K562 (cell line): ENCODE measurements around the gene HHIPL1. TPM values are rescaled to one million over a fixed set of nuclear protein-coding genes. Genes with fewer than 3 reads are reported as not detected.

Experiments used
- ATAC-seq: fragments of 200-7000 bp; cut with Tn5 transposase; 3 replicates; pipeline ENCODE4 v1.9.1; 2020; ENCODE audit warnings: moderate library complexity
- BruUV-seq: library from RNA; stranded (reverse); fragments of 400-500 nt; replicated peaks from 2 replicates; lab custom pipeline; 2021; lab: Mats Ljungman, UMichigan
- CTCF ChIA-PET: fragments of 300-600 bp; formaldehyde crosslinking; extraction: SDS; loops from one replicate; lab custom pipeline; 2021; ENCODE audit warnings: low intra/inter-chr PET ratio; lab: Yijun Ruan, JAX
- POLR2A ChIA-PET: fragments of 300-600, 350-650 bp; sonication (Branson Sonifier 250); formaldehyde crosslinking; extraction: SDS; loops from one replicate; lab custom pipeline; 2021; ENCODE audit warnings: antibody characterized with exemption, inconsistent platforms; lab: Yijun Ruan, JAX
- DNase-seq, 4 experiments: peaks; one replicate each; pipeline versions ENCODE4 v3.0.0 to v3.0.0-alpha.2; 2011 to 2018; ENCODE audit warnings: low spot score in 3 of 4, mixed read lengths in 3 of 4; ENCODE audit errors: extremely low read depth in 1 of 4
- FAIRE-seq: peaks from 2 replicates; lab custom pipeline; 2011; peaks lifted over from hg19 to GRCh38; lab: Jason Lieb, UNC
- H2AFZ ChIP-seq: 2 replicates; pipeline ENCODE4 v1.6.0; 2011; ENCODE audit warnings: low read depth, low read length, control low read depth, inconsistent platforms
- H3K27ac ChIP-seq: fragments of 200-600 bp; 3 replicates; pipeline ENCODE4 v1.8.0; 2011; ENCODE audit warnings: low read depth, mild to moderate bottlenecking, control low read depth, inconsistent platforms, low read length, moderate library complexity, mixed read lengths; ENCODE audit errors: extremely low read depth
- H3K27me3 ChIP-seq, 2 experiments: fragments of 300-600 bp in 1 of 2; 2 replicates in 1 of 2; 3 replicates in 1 of 2; pipeline versions ENCODE4 v1.6.0 to v1.8.0; 2011; ENCODE audit warnings: inconsistent platforms in 2 of 2, low read length in 2 of 2, mild to moderate bottlenecking in 1 of 2, mixed read lengths in 1 of 2, moderate library complexity in 1 of 2; ENCODE audit not compliant: control insufficient read depth in 2 of 2, insufficient read depth in 2 of 2
- H3K36me3 ChIP-seq: fragments of 300-600 bp; 3 replicates; pipeline ENCODE4 v1.8.0; 2011; ENCODE audit warnings: mild to moderate bottlenecking, low read length, inconsistent platforms; ENCODE audit not compliant: control insufficient read depth, insufficient read depth
- H3K4me1 ChIP-seq, 2 experiments: fragments of 200-600 bp in 1 of 2; replicated peaks in 1 of 2; 2 replicates in 1 of 2; 3 replicates in 1 of 2; pipeline versions ENCODE4 v1.5.1 to v1.8.0; 2011; ENCODE audit warnings: inconsistent platforms in 2 of 2, low read length in 2 of 2, mild to moderate bottlenecking in 1 of 2, mixed read lengths in 1 of 2, moderate library complexity in 1 of 2; ENCODE audit not compliant: control insufficient read depth in 2 of 2, insufficient read depth in 2 of 2
- H3K4me2 ChIP-seq: 2 replicates; pipeline ENCODE4 v1.6.1; 2011; ENCODE audit warnings: low read length, control low read depth, inconsistent platforms, mixed read lengths; ENCODE audit not compliant: insufficient read depth
- H3K4me3 ChIP-seq: fragments of 200-600 bp; sonication (generic), shearing (Covaris generic); 2 replicates; pipeline ENCODE4 v1.5.1; 2016; ENCODE audit warnings: control low read depth, inconsistent platforms
- H3K79me2 ChIP-seq: fragments of 200-600 bp; 3 replicates; pipeline ENCODE4 v1.8.0; 2011; ENCODE audit warnings: low read length, inconsistent platforms; ENCODE audit not compliant: control insufficient read depth, insufficient read depth
- H3K9ac ChIP-seq, 2 experiments: 2 replicates each; pipeline versions ENCODE4 v1.6.0 to v1.6.1; 2011; ENCODE audit warnings: low read depth in 2 of 2, low read length in 2 of 2, control low read depth in 1 of 2, inconsistent platforms in 1 of 2, mild to moderate bottlenecking in 1 of 2, mixed read lengths in 1 of 2; ENCODE audit not compliant: insufficient read depth in 1 of 2
- H3K9me1 ChIP-seq: one replicate; pipeline ENCODE4 v1.6.0; 2011; ENCODE audit warnings: inconsistent platforms, mild to moderate bottlenecking, low read length, moderate library complexity; ENCODE audit not compliant: control insufficient read depth, insufficient read depth
- H3K9me3 ChIP-seq: replicated peaks from 2 replicates; pipeline ENCODE4 v1.5.1; 2011; ENCODE audit warnings: low read depth, low read length, inconsistent platforms; ENCODE audit not compliant: control insufficient read depth, insufficient read depth
- H4K20me1 ChIP-seq: replicated peaks from 2 replicates; pipeline ENCODE4 v1.6.1; 2011; ENCODE audit warnings: low read length, inconsistent platforms, mixed read lengths; ENCODE audit not compliant: control insufficient read depth, insufficient read depth
- CHD1 ChIP-seq: fragments of 200-600 bp; sonication (generic); IDR thresholded peaks from one replicate; pipeline ENCODE4 v1.6.1; 2012; ENCODE audit warnings: mild to moderate bottlenecking, moderate library complexity, low read length, inconsistent platforms
- CREBBP ChIP-seq: IDR thresholded peaks from one replicate; pipeline ENCODE4 v1.6.1; 2012; ENCODE audit warnings: low read depth, mild to moderate bottlenecking, control low read depth, inconsistent platforms, low read length
- DNMT1 ChIP-seq: fragments of 450-650 bp; IDR thresholded peaks from 2 replicates; pipeline ENCODE4 v1.6.1; 2016; ENCODE audit warnings: antibody characterized with exemption, mild to moderate bottlenecking
- HSF4 ChIP-seq: fragments of 250-450 bp; sonication (Bioruptor Pico); IDR thresholded peaks from 2 replicates; pipeline ENCODE4 v2.1.2; 2022; ENCODE audit warnings: mild to moderate bottlenecking, moderate library complexity, borderline replicate concordance
- JUND ChIP-seq, 2 experiments: IDR thresholded peaks; 2 replicates in 1 of 2; 3 replicates in 1 of 2; pipeline ENCODE4 v1.6.1; 2011; ENCODE audit warnings: borderline replicate concordance in 2 of 2, low read depth in 2 of 2, low read length in 2 of 2, improper control_type of control experiment in 1 of 2, missing biosample characterization in 1 of 2, missing genetic modification characterization in 1 of 2, missing genetic modification reagents in 1 of 2
- KDM1A ChIP-seq, 2 experiments: fragments of 450-650 bp; IDR thresholded peaks; 2 replicates each; pipeline ENCODE4 v1.6.1; 2016; ENCODE audit warnings: mild to moderate bottlenecking in 2 of 2
- NCOR1 ChIP-seq: fragments of 450-650 bp; IDR thresholded peaks from 2 replicates; pipeline ENCODE4 v1.6.1; 2016; ENCODE audit warnings: mild to moderate bottlenecking, moderate library complexity
- NFATC3 ChIP-seq: fragments of 450-650 bp; IDR thresholded peaks from 2 replicates; pipeline ENCODE4 v1.6.1; 2017; ENCODE audit warnings: mild to moderate bottlenecking
- NR2C1 ChIP-seq, 2 experiments: fragments of 450-650 bp; IDR thresholded peaks; 2 replicates each; pipeline ENCODE4 v1.6.1; 2017; ENCODE audit warnings: mild to moderate bottlenecking in 2 of 2, antibody characterized with exemption in 1 of 2, inconsistent platforms in 1 of 2, missing compliant biosample characterization in 1 of 2, missing genetic modification characterization in 1 of 2
- PHB ChIP-seq: fragments of 250-450 bp; sonication (Bioruptor Pico); IDR thresholded peaks from 2 replicates; pipeline ENCODE4 v1.5.0; 2021
- PKNOX1 ChIP-seq: fragments of 450-650 bp; IDR thresholded peaks from 2 replicates; pipeline ENCODE4 v1.6.1; 2016
- PPARD ChIP-seq: fragments of 250-450 bp; sonication (Bioruptor Pico); IDR thresholded peaks from 2 replicates; pipeline ENCODE4 v1.8.0; 2022; ENCODE audit warnings: inconsistent platforms, mild to moderate bottlenecking, moderate library complexity
- RHOXF2B ChIP-seq: fragments of 250-450 bp; sonication (Bioruptor Pico); conservative IDR thresholded peaks from 2 replicates; pipeline ENCODE4 v1.5.1; 2021
- SRSF3 ChIP-seq: fragments of 200-400 bp; formaldehyde crosslinking; IDR thresholded peaks from 2 replicates; pipeline ENCODE4 v1.6.1; 2016; ENCODE audit warnings: mild to moderate bottlenecking, low read length, moderate library complexity; ENCODE audit not compliant: insufficient read depth
- TCF15 ChIP-seq: fragments of 250-450 bp; sonication (Bioruptor Pico); IDR thresholded peaks from 2 replicates; pipeline ENCODE4 v1.8.0; 2022; ENCODE audit warnings: moderate library complexity, mild to moderate bottlenecking, inconsistent platforms
- TRIM24 ChIP-seq, 2 experiments: fragments of 450-650 bp; IDR thresholded peaks; 2 replicates each; pipeline ENCODE4 v1.6.1; 2016
- ZFX ChIP-seq: sonication (generic); formaldehyde crosslinking; IDR thresholded peaks from 2 replicates; pipeline ENCODE4 v1.8.0; 2022; ENCODE audit warnings: mild to moderate bottlenecking, missing genetic modification reagents, moderate library complexity
- ZNF24 ChIP-seq: fragments of 450-650 bp; IDR thresholded peaks from 2 replicates; pipeline ENCODE4 v1.6.1; 2016
- ZNF512 ChIP-seq: IDR thresholded peaks from 2 replicates; pipeline ENCODE4 v1.6.1; 2016; ENCODE audit warnings: missing genetic modification characterization, missing compliant biosample characterization
- WGBS: fragments of 100-300 bp; shearing (Covaris generic); methylation state at CpG from one replicate; pipeline ENCODE4 v1.1.6; 2016; ENCODE audit warnings: low coverage, mixed read lengths; ENCODE audit not compliant: insufficient coverage; ENCODE audit errors: missing lambda C conversion rate; 5-methylcytosine and 5-hydroxymethylcytosine counted together
- in situ Hi-C: fragments of 300-500 bp; cut with MboI; formaldehyde crosslinking; loops from 4 replicates; pipeline ENCODE4 v1.15.0; 2018; ENCODE audit warnings: inconsistent platforms, mixed read lengths
- intact Hi-C: fragments of 100-400 bp; cut with micrococcal nuclease; formaldehyde crosslinking; loops from 2 replicates; pipeline ENCODE4 v1.14.2; 2022
- polyA plus RNA-seq, 8 experiments: library from polyadenylated mRNA; depleted of rRNA in 4 of 8; stranded (reverse) in 5 of 8; unstranded in 3 of 8; fragments of >200 nt; fragmentation: Nextera tagmentation in 2 of 8; fragmentation: Illumina TruSeq in 1 of 8; extraction: Ambion mirVana in 2 of 8; extraction: Trizol in 1 of 8; gene quantifications; 2 replicates each; pipeline versions ENCODE4 v1.2.1 to v1.2.3, GENCODE V29; 2011 to 2014; ENCODE audit warnings: inconsistent platforms in 1 of 8, missing spikeins in 1 of 8
- total RNA-seq, 7 experiments: library from RNA; depleted of rRNA in 6 of 7; stranded (reverse); fragments of >200 nt in 6 of 7; fragmentation: Illumina TruSeq in 2 of 7; extraction: Trizol in 2 of 7; gene quantifications; 2 replicates each; pipeline versions ENCODE4 v1.2.1 to v1.2.3, GENCODE V29; 2011 to 2021; ENCODE audit warnings: low replicate concordance in 1 of 7
- TF ChIP-seq, protein P1 (sequence below): fragments of 450-650 bp; formaldehyde crosslinking; IDR thresholded peaks from 2 replicates; pipeline ENCODE4 v1.4.0; 2022; ENCODE audit warnings: missing genetic modification characterization

The HHIPL1 gene
- total and polyA plus RNA-seq, 9 of the 15 experiments (the other 6 are each of a cell fraction or from before 2014, with no cell fraction given): not detected

DNA sequence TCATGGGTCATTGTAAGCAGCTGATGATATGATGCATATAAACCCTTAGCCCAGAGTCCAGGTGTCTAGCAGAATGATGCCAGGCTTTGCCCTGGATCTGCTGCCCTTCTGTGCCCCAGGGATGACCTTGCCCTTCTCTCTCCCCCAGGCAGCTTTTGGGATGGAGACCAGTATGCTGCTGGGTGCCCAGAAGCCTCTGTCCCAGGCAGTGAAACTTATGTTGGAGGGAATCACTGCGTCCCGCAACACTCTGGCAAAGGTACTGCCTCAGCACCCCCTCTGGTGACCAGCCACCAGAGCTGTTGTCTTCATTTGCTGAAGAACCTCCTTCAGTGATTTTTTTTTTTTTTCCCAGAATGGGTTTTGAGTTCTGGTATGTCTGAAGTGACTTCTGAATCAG, 62.5 kb downstream of the HHIPL1 start (continued):
- TF ChIP-seq CHD1 (no peak), ZNF512 (tag) (no peak), NR2C1 (IDR thresholded peaks at IDR 0.05) (no peak), NR2C1 (tag; IDR thresholded peaks at IDR 0.05) (no peak), DNMT1 (no peak), KDM1A (IDR thresholded peaks at IDR 0.05) (no peak), NFATC3 (no peak)

- 0% methylated on average over 3 of the region's 9 CpGs for WGBS
Observed at GRCh38 chr14:99707921-99708320, 63.0 kb downstream of the HHIPL1 start.

More at GRCh38 chr14:99707921-99708320, 63.0 kb downstream of the HHIPL1 start:
- BruUV-seq: no TSS peak
- ATAC-seq (no peak), FAIRE-seq (no peak)
- H4K20me1 ChIP-seq: no peaks in the 10 kb centered on the region
- in situ Hi-C loops: no loop called here
- H3K9ac ChIP-seq: no peak overlapping the region
- no peaks in the 10 kb centered on the region for H3K36me3 ChIP-seq
- TF ChIP-seq ZFX (no peak), TCF15 (CRISPR knock-in tag) (no peak), CREBBP (no peak), SRSF3 (no peak), HSF4 (no peak), PHB (CRISPR knock-in tag) (no peak), PPARD (CRISPR knock-in tag) (no peak), NCOR1 (no peak), ZNF24 (no peak), TRIM24 (IDR thresholded peaks at IDR 0.05) (no peak), RHOXF2B (CRISPR knock-in tag) (no peak), JUND (IDR thresholded peaks at IDR 0.05; ENCODE audit: borderline replicate concordance, low read depth, low read length) (no peak), JUND (tag; IDR thresholded peaks at IDR 0.05; ENCODE audit: borderline replicate concordance, low read depth, low read length) (no peak), PKNOX1 (no peak)
- TF ChIP-seq, protein P1, sequence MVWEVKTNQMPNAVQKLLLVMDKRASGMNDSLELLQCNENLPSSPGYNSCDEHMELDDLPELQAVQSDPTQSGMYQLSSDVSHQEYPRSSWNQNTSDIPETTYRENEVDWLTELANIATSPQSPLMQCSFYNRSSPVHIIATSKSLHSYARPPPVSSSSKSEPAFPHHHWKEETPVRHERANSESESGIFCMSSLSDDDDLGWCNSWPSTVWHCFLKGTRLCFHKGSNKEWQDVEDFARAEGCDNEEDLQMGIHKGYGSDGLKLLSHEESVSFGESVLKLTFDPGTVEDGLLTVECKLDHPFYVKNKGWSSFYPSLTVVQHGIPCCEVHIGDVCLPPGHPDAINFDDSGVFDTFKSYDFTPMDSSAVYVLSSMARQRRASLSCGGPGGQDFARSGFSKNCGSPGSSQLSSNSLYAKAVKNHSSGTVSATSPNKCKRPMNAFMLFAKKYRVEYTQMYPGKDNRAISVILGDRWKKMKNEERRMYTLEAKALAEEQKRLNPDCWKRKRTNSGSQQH (CRISPR knock-in tag): no peak
- TF ChIP-seq, all 486 proteins: peak for 0
- Histone ChIP-seq H3K9me3 (peaks cover 4% of the 10 kb centered on the region), H2AFZ (no peak overlapping the region), H3K79me2 (no peaks in the 10 kb centered on the region), H3K27me3 (no peaks in the 10 kb centered on the region; a peak in 1 of 5 replicates), H3K4me1 (no peaks in the 10 kb centered on the region), H3K9me1 (no peaks in the 10 kb centered on the region), H3K4me3 (no peak overlapping the region), H3K4me2 (no peak overlapping the region), H3K27ac (no peak overlapping the region)
- no peak for DNase-seq
- intact Hi-C loops: no loop called here
- ChIA-PET CTCF (no interaction called here), POLR2A (no interaction called here)
